Caco-2 (cell line): ENCODE data around the gene COPZ2. TPM values are rescaled to one million over a fixed set of nuclear protein-coding genes. Genes with fewer than 3 reads are reported as not detected.

Source experiments
- BruUV-seq: library from RNA; stranded (reverse); fragments of 400-500 nt; replicated peaks from 2 replicates; lab custom pipeline; 2021; lab: Mats Ljungman, UMichigan
- CTCF ChIA-PET: fragments of 300-600 bp; sonication (Branson Sonifier 250); formaldehyde crosslinking; loops from one replicate; lab custom pipeline; 2022; ENCODE audit warnings: antibody characterized with exemption; lab: Charles Lee
- POLR2A ChIA-PET: fragments of 300-600 bp; sonication (Branson Sonifier 250); formaldehyde crosslinking; loops from one replicate; lab custom pipeline; 2022; ENCODE audit warnings: antibody characterized with exemption; lab: Charles Lee
- DNase-seq, 2 experiments: peaks; one replicate each; pipeline versions ENCODE4 v3.0.0 to v3.0.0-alpha.2; 2020 to 2022
- H3K27me3 ChIP-seq: replicated peaks from 2 replicates; pipeline ENCODE4 v1.6.0; 2011; ENCODE audit warnings: low read length; ENCODE audit not compliant: control insufficient read depth, insufficient read depth
- H3K36me3 ChIP-seq: 2 replicates; pipeline ENCODE4 v1.5.1; 2011; ENCODE audit warnings: low read length; ENCODE audit not compliant: control insufficient read depth, insufficient read depth
- H3K4me1 ChIP-seq: fragments of 250-450 bp; sonication (Bioruptor Pico); 2 replicates; pipeline ENCODE4 v1.5.1; 2020; ENCODE audit warnings: mild to moderate bottlenecking
- H3K4me3 ChIP-seq: 2 replicates; pipeline ENCODE4 v1.5.1; 2011; ENCODE audit warnings: low read depth, mild to moderate bottlenecking, control low read depth, low read length
- H3K9me3 ChIP-seq: fragments of 250-450 bp; sonication (Bioruptor Pico); 2 replicates; pipeline ENCODE4 v1.5.1; 2020; ENCODE audit warnings: mild to moderate bottlenecking, moderate library complexity
- H3K27ac Mint-ChIP-seq: one replicate; pipeline ENCODE4 v1.8.0; 2022; ENCODE audit warnings: mixed read lengths; ENCODE audit not compliant: unreplicated experiment
- H3K27me3 Mint-ChIP-seq: one replicate; pipeline ENCODE4 v1.8.0; 2022; ENCODE audit warnings: mixed read lengths; ENCODE audit not compliant: insufficient read depth, unreplicated experiment
- H3K36me3 Mint-ChIP-seq: one replicate; pipeline ENCODE4 v1.8.0; 2022; ENCODE audit warnings: mild to moderate bottlenecking, mixed read lengths; ENCODE audit not compliant: insufficient read depth, unreplicated experiment
- H3K4me1 Mint-ChIP-seq: one replicate; pipeline ENCODE4 v1.8.0; 2022; ENCODE audit warnings: low read depth, mixed read lengths; ENCODE audit not compliant: unreplicated experiment
- H3K4me3 Mint-ChIP-seq: one replicate; pipeline ENCODE4 v1.8.0; 2022; ENCODE audit warnings: mild to moderate bottlenecking, moderate library complexity, mixed read lengths; ENCODE audit not compliant: unreplicated experiment
- H3K9me3 Mint-ChIP-seq: one replicate; pipeline ENCODE4 v1.8.0; 2022; ENCODE audit warnings: mixed read lengths; ENCODE audit not compliant: unreplicated experiment
- intact Hi-C: fragments of 100-400 bp; cut with micrococcal nuclease; formaldehyde crosslinking; loops from one replicate; pipeline ENCODE4 v1.10.0; 2022; ENCODE audit not compliant: unreplicated experiment
- total RNA-seq: library from RNA; stranded (reverse); gene quantifications from 2 replicates; pipeline ENCODE4 v1.2.3, GENCODE V29; 2022
- TF ChIP-seq, protein P1 (sequence below), 2 experiments: fragments of 200-600 bp in 1 of 2; IDR thresholded peaks; 1 replicate in 1 of 2; 2 replicates in 1 of 2; pipeline versions ENCODE4 v1.5.1 to v1.8.0; 2011 to 2022; ENCODE audit warnings: antibody characterized with exemption in 1 of 2, control low read depth in 1 of 2, inconsistent platforms in 1 of 2, low read depth in 1 of 2, low read length in 1 of 2, mild to moderate bottlenecking in 1 of 2, moderate library complexity in 1 of 2; ENCODE audit not compliant: insufficient read depth in 1 of 2, severe bottlenecking in 1 of 2, unreplicated experiment in 1 of 2

The COPZ2 gene
- total RNA-seq, 1 experiment from 2014 or later, result 6.7 TPM

DNA sequence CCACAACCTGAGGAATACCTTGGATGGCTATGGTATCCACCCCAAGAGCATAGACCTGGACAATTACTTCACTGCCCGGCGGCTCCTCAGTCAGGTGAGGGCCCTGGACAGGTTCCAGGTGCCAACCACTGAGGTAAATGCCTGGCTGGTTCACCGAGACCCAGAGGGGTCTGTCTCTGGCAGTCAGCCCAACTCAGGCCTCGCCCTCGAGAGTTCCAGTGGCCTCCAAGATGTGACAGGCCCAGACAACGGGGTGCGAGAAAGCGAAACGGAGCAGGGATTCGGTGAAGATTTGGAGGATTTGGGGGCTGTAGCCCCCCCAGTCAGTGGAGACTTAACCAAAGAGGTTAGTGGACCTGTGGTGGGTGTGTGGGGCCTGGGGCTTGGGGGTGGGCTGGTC lies 13.7 kb upstream of the COPZ2 start:
- H3K36me3 Mint-ChIP-seq, result peaks cover 85% of the 10 kb centered on the region
- no peak for DNase-seq
- Histone ChIP-seq H3K4me1 (peaks cover 40% of the 10 kb centered on the region), H3K9me3 (no peaks in the 10 kb centered on the region), H3K4me3 (no peak overlapping the region), H3K36me3 (peaks cover 25% of the 10 kb centered on the region), H3K27me3 (no peaks in the 10 kb centered on the region)
- H3K4me3 Mint-ChIP-seq, result no peak overlapping the region
- intact Hi-C loops, result no loop called here
- BruUV-seq, result no TSS peak
- TF ChIP-seq, protein P1, sequence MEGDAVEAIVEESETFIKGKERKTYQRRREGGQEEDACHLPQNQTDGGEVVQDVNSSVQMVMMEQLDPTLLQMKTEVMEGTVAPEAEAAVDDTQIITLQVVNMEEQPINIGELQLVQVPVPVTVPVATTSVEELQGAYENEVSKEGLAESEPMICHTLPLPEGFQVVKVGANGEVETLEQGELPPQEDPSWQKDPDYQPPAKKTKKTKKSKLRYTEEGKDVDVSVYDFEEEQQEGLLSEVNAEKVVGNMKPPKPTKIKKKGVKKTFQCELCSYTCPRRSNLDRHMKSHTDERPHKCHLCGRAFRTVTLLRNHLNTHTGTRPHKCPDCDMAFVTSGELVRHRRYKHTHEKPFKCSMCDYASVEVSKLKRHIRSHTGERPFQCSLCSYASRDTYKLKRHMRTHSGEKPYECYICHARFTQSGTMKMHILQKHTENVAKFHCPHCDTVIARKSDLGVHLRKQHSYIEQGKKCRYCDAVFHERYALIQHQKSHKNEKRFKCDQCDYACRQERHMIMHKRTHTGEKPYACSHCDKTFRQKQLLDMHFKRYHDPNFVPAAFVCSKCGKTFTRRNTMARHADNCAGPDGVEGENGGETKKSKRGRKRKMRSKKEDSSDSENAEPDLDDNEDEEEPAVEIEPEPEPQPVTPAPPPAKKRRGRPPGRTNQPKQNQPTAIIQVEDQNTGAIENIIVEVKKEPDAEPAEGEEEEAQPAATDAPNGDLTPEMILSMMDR (IDR thresholded peaks at IDR 0.05; ENCODE audit: insufficient read depth in 1 of 2, low read depth in 1 of 2, low read length in 1 of 2, severe bottlenecking in 1 of 2, unreplicated experiment in 1 of 2), result no peak
- H3K27me3 Mint-ChIP-seq, result no peaks in the 10 kb centered on the region
- POLR2A ChIA-PET, result no interaction called here
- CTCF ChIA-PET, result interaction anchor here (5.8 kb wide), 1 partner anchor 25 kb away, joined by 143 read pairs; no protein-coding TSS in a partner anchor
- H3K9me3 Mint-ChIP-seq, result no peaks in the 10 kb centered on the region
- H3K4me1 Mint-ChIP-seq, result peaks cover 41% of the 10 kb centered on the region
- H3K27ac Mint-ChIP-seq, result peak overlapping the region; percentile 20

DNA sequence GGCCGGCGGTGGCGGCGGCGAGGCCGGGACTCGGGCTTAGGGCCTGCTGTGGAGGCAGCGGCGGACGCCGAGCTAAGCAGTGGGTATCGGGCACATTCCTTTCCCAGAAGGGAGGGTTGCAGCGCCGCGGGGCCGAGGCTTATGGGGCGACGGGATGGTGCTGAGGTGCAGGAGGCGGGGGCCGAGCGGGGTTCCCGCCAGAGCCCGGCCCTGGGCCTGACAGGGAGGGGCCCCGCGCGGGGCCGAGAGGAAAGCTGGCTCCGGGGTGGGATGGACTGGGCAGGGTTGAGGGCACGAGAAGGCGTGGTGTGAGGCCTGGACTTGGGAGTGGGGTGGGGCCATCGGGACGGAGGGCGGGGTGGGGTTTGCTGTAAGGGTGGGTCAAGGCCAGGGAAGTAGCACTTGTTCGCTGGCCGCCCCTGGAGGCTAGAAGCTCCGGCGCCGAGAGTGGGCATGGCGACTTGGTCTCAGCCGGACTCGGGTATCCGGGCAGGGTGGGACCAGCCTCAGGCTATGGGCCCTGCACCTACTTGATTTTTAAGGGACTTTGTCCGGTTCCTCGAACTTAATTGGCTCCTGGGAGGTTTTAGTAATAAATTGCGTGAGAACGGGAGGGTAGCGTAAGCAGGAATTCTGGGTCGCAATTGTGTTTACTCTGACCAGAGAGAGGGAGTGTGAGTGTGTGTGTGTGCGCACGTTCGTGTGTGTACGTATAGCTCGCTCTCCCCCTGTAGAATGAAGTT lies 11.0 kb upstream of the COPZ2 start:
- POLR2A ChIA-PET, result interaction anchor here (0.5 to 4.7 kb wide), 54 partner anchors 9 to 948 kb away, joined by 3 to 90 read pairs (median 4); partner anchors contain the start of genes ATP5MC1, CBX1, CDK5RAP3 and KPNB1
- H3K9me3 Mint-ChIP-seq, result no peaks in the 10 kb centered on the region
- CTCF ChIA-PET, result interaction anchor here (0.6 to 5.8 kb wide), 37 partner anchors 10 to 1463 kb away, joined by 3 to 143 read pairs (median 6); partner anchors contain the start of genes CBX1, CDK5RAP3, COPZ2 and LRRC46
- H3K36me3 Mint-ChIP-seq, result peaks cover 65% of the 10 kb centered on the region
- Histone ChIP-seq H3K36me3 (peaks cover 18% of the 10 kb centered on the region), H3K9me3 (no peaks in the 10 kb centered on the region), H3K27me3 (no peaks in the 10 kb centered on the region), H3K4me3 (peak overlapping the region; percentile 72), H3K4me1 (peaks cover 29% of the 10 kb centered on the region)
- peak overlapping the region; percentile 87 for H3K4me3 Mint-ChIP-seq
- intact Hi-C loops, result loop anchor here (1.0 to 5.0 kb wide), 9 partner anchors 11 to 1314 kb away; partner anchors contain the start of genes CBX1, CDK5RAP3, COPZ2 and PNPO
- H3K27ac Mint-ChIP-seq, result peak overlapping the region; percentile 100
- peaks cover 33% of the 10 kb centered on the region for H3K4me1 Mint-ChIP-seq
- BruUV-seq, result no TSS peak
- DNase-seq, result peak; percentile 99 to 100
- TF ChIP-seq, protein P1 (IDR thresholded peaks at IDR 0.05; ENCODE audit: insufficient read depth in 1 of 2, low read depth in 1 of 2, low read length in 1 of 2, severe bottlenecking in 1 of 2, unreplicated experiment in 1 of 2), result peak in 1 of 2 experiments; percentile 20
- no peaks in the 10 kb centered on the region for H3K27me3 Mint-ChIP-seq

DNA sequence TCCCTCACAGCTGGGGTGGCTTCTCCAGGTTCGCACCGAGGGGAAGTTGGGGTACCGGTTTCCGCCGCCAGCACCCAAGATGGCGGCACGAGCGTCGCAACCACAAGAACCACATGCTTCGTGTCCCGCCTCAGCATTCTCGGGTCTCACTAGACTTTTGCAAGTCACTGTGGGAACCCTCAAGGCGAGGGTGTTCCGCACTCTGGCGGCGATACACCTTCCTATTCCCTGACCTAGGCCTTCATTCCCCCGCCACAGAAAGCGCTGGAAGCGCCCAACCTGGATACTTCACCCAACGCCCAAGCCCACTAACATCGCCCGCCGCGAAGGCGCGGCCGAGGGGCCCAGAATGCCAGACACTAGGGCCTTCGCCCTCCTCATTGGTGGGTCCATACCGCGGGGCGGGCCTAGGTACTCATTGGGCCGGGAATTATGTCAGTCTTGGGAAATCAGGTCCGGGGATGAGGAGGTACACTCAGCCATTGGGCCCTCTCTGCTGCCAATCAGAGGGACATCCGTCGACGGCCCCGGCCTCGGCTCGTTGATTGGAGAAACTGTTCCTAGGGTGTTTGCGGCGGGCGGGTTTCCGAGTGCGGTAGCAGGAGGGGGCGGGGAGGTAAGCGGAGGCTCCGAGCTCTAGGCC lies 10.3 kb upstream of the COPZ2 start, which contains the start of gene NFE2L1:
TSS of gene NFE2L1 (plus strand) at position 619 of the 643 bp plus-strand sequence. CDS start 2,760 bp downstream, outside the sequence.
- Mint-ChIP-seq H3K36me3 (peaks cover 65% of the 10 kb centered on the region), H3K4me1 (peaks cover 30% of the 10 kb centered on the region), H3K9me3 (no peaks in the 10 kb centered on the region), H3K4me3 (peak within 1 kb of the TSS; percentile 87), H3K27ac (peak within 1 kb of the TSS; percentile 100), H3K27me3 (no peaks in the 10 kb centered on the region)
- Histone ChIP-seq H3K36me3 (peaks cover 16% of the 10 kb centered on the region), H3K27me3 (no peaks in the 10 kb centered on the region), H3K4me1 (peaks cover 22% of the 10 kb centered on the region), H3K9me3 (no peaks in the 10 kb centered on the region), H3K4me3 (peak within 1 kb of the TSS; percentile 84)
- TF ChIP-seq, protein P1 (IDR thresholded peaks at IDR 0.05; ENCODE audit: insufficient read depth in 1 of 2, low read depth in 1 of 2, low read length in 1 of 2, severe bottlenecking in 1 of 2, unreplicated experiment in 1 of 2), result no peak
- intact Hi-C loops, result loop anchor here (1.0 to 5.0 kb wide), 9 partner anchors 11 to 1314 kb away; partner anchors contain the start of genes CBX1, CDK5RAP3, COPZ2 and PNPO
- BruUV-seq, result no TSS peak
- ChIA-PET POLR2A (interaction anchor here (0.6 to 4.7 kb wide), 40 partner anchors 9 to 844 kb away, joined by 3 to 90 read pairs (median 4); partner anchors contain the start of genes ATP5MC1, CBX1, CDK5RAP3 and LRRC46), CTCF (interaction anchor here (0.6 to 5.8 kb wide), 30 partner anchors 11 to 743 kb away, joined by 3 to 143 read pairs (median 7); partner anchors contain the start of genes CBX1, CDK5RAP3, COPZ2 and LRRC46)
- peak; percentile 100 for DNase-seq
